ENCODE measurements around the gene CBLB.

GRCh38 chr3:105786990-105787389, 81.8 kb downstream of the CBLB start:
- no peak for TF ChIP-seq POLR2A (IDR thresholded peaks at IDR 0.05)
- no peak for TF ChIP-seq CTCF (IDR thresholded peaks at IDR 0.05 in 4 of 5, conservative IDR thresholded peaks at IDR 0.05 in 1 of 5)

Measured in gastrocnemius medialis (tissue), 4 donors.